K562 (cell line): Measurements from ENCODE around the gene NUFIP2. TPM values are rescaled to one million over a fixed set of nuclear protein-coding genes. Genes with fewer than 3 reads are reported as not detected.
A peak's percentile ranks its signal among the peaks of the same experiment; 100 is the strongest.

Experiments
- ARHGAP35 ChIP-seq: fragments of 450-650 bp; IDR thresholded peaks from 2 replicates; pipeline ENCODE4 v1.6.1; 2018; ENCODE audit not compliant: partially characterized antibody
- CEBPG ChIP-seq, 3 experiments: fragments of 200-800 bp in 1 of 3; sonication (Bioruptor generic) in 1 of 3; sonication (generic) in 1 of 3; formaldehyde crosslinking in 1 of 3; IDR thresholded peaks in 2 of 3; conservative IDR thresholded peaks in 1 of 3; 2 replicates each; pipeline versions ENCODE4 v1.6.1 to v1.8.0; 2016 to 2022; ENCODE audit warnings: missing compliant biosample characterization in 2 of 3, missing genetic modification characterization in 2 of 3, mild to moderate bottlenecking in 1 of 3, missing genetic modification reagents in 1 of 3
- CTBP1 ChIP-seq: fragments of 450-650 bp; IDR thresholded peaks from 2 replicates; pipeline ENCODE4 v1.6.1; 2016; ENCODE audit warnings: borderline replicate concordance
- MLX ChIP-seq, 2 experiments: fragments of 450-650 bp in 1 of 2; sonication (generic) in 1 of 2; formaldehyde crosslinking; conservative IDR thresholded peaks; 2 replicates each; pipeline versions ENCODE4 v1.4.0 to v1.8.1; 2020 to 2022; ENCODE audit warnings: mild to moderate bottlenecking in 1 of 2, missing genetic modification reagents in 1 of 2
- REST ChIP-seq, 2 experiments: fragments of 450-650 bp; formaldehyde crosslinking in 1 of 2; IDR thresholded peaks; 2 replicates each; pipeline versions ENCODE4 v1.4.0 to v1.6.1; 2014 to 2020; ENCODE audit warnings: mild to moderate bottlenecking in 2 of 2, borderline replicate concordance in 1 of 2, low read depth in 1 of 2
- polyA plus RNA-seq, 8 experiments: library from polyadenylated mRNA; depleted of rRNA in 4 of 8; stranded (reverse) in 5 of 8; unstranded in 3 of 8; fragments of >200 nt; fragmentation: Nextera tagmentation in 2 of 8; fragmentation: Illumina TruSeq in 1 of 8; extraction: Ambion mirVana in 2 of 8; extraction: Trizol in 1 of 8; gene quantifications; 2 replicates each; pipeline versions ENCODE4 v1.2.1 to v1.2.3, GENCODE V29; 2011 to 2014; ENCODE audit warnings: inconsistent platforms in 1 of 8, missing spikeins in 1 of 8
- total RNA-seq, 7 experiments: library from RNA; depleted of rRNA in 6 of 7; stranded (reverse); fragments of >200 nt in 6 of 7; fragmentation: Illumina TruSeq in 2 of 7; extraction: Trizol in 2 of 7; gene quantifications; 2 replicates each; pipeline versions ENCODE4 v1.2.1 to v1.2.3, GENCODE V29; 2011 to 2021; ENCODE audit warnings: low replicate concordance in 1 of 7
- TF ChIP-seq, protein P1 (sequence below), 3 experiments: IDR thresholded peaks in 2 of 3; conservative IDR thresholded peaks in 1 of 3; 2 replicates each; pipeline ENCODE4 v1.5.1; 2011 to 2012; ENCODE audit warnings: low read length in 3 of 3, mild to moderate bottlenecking in 3 of 3, control low read depth in 2 of 3, improper control_type of control experiment in 1 of 3, inconsistent platforms in 1 of 3, low read depth in 1 of 3, mixed read lengths in 1 of 3, moderate library complexity in 1 of 3; ENCODE audit not compliant: insufficient read depth in 2 of 3

Gene NUFIP2
- total and polyA plus RNA-seq, 9 of the 15 experiments (the other 6 are each of a cell fraction or from before 2014, with no cell fraction given), result 4.9 to 40.7 (median 18.5) TPM

GRCh38 chr17:29240968-29241963 is 52.7 kb downstream of the NUFIP2 start (continued):
- TF ChIP-seq CEBPG (CRISPR knock-in tag; IDR thresholded peaks at IDR 0.05) (no peak), CEBPG (tag; conservative IDR thresholded peaks at IDR 0.05 in 1 of 2, IDR thresholded peaks at IDR 0.05 in 1 of 2) (peak; percentile 14 to 35; a peak in 1 of 4 replicates), REST (IDR thresholded peaks at IDR 0.05; ENCODE audit: borderline replicate concordance) (peak; percentile 31; the same call in 1 of the 2 replicates), REST (CRISPR knock-in tag; IDR thresholded peaks at IDR 0.05; ENCODE audit: low read depth) (no peak), MLX (CRISPR knock-in tag; conservative IDR thresholded peaks at IDR 0.05) (no peak), CTBP1 (peak; percentile 14; the same call in 1 of the 2 replicates), ARHGAP35 (no peak)
- TF ChIP-seq, protein P1, sequence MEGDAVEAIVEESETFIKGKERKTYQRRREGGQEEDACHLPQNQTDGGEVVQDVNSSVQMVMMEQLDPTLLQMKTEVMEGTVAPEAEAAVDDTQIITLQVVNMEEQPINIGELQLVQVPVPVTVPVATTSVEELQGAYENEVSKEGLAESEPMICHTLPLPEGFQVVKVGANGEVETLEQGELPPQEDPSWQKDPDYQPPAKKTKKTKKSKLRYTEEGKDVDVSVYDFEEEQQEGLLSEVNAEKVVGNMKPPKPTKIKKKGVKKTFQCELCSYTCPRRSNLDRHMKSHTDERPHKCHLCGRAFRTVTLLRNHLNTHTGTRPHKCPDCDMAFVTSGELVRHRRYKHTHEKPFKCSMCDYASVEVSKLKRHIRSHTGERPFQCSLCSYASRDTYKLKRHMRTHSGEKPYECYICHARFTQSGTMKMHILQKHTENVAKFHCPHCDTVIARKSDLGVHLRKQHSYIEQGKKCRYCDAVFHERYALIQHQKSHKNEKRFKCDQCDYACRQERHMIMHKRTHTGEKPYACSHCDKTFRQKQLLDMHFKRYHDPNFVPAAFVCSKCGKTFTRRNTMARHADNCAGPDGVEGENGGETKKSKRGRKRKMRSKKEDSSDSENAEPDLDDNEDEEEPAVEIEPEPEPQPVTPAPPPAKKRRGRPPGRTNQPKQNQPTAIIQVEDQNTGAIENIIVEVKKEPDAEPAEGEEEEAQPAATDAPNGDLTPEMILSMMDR (IDR thresholded peaks at IDR 0.05 in 2 of 3, conservative IDR thresholded peaks at IDR 0.05 in 1 of 3; ENCODE audit: insufficient read depth in 2 of 3, low read depth in 1 of 3, low read length in 3 of 3), result peak in 2 of 3 experiments; percentile 17 to 35; a peak in 2 of 6 replicates
